HuH-7 (cell line): ENCODE results near the gene AMH.
"Not testable (repeated sequence)": the region's sequence is repeated elsewhere in the genome, so short reads cannot be mapped to it uniquely, and the experiment has no call there.

Experiments used
- DNase-seq: peaks from one replicate; pipeline ENCODE4 v3.0.0; 2011; ENCODE audit warnings: low spot score

AMH gene

GRCh38 chr19:2270423-2271233 lies 21.5 kb downstream of the AMH start:
- peak; percentile 51 for DNase-seq

GRCh38 chr19:2271234-2272103 lies 22.3 kb downstream of the AMH start:
- DNase-seq = no peak

DNA sequence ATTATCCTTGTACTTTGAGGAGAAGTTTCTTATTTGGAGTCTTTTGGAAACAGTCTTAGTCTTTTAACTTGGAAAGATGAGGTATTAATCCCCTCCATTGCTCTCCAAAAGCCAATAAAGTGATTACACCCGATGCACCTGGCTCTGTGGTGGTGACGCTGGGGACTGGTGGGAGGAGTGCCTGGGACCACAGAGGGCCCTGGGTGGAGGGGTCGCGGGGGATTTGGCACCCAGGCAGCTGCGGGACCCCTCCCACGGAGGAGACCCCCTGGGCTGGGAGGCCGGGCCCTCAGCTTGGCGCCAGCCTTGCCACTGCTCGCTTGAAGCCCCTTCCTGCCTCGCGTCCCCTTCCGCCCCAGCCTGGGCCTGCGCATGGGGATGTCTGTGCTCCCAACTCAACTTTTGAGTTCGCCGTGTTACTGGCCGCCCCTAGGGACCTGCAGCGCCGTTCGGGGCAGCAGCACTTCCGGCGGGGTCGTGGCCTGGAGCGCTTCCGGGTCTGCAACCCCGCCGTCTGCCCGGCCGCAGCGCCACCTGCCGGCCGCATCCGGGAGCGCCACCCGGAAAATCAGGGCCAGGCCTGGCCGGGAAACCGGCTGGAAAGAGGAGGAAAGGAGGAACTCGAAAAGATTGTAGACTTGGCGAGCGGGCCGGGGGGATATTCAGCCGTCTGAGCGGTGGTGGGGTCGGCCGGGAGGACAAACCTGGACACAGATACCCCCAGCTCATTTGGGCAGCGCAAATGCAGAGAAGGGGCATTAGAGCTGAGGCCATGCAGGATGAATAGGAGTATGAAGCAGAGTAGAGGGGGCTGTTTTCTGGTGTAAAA lies 24.4 kb downstream of the AMH start:
- DNase-seq = peak; percentile 88

DNA sequence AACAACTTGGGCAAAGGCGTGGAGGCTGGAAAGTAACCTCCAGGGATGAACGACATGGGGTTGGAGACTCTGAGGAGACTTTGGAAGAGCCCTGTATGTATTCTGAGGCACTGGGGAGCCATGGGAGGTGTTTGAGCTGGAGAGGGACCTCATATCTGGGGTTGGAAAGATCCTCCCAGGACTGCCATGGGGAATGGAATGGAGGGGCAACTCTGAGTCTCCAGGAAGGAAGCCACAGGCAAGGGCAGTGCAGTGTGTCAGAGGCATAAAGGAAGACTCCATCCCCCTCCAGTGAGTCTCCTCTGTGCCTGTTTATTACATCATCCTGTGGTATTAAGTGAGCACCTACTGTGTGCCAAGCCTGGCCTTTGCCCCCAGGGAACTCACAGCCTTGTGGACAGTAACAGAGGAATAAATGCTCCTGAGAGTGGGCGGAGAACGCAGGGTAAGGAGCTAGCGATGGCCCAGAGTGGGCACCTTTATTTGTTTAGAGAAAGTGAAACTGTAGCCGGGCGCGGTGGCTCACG lies 25.1 kb downstream of the AMH start:
- no peak for DNase-seq

GRCh38 chr19:2274931-2275535 lies 25.9 kb downstream of the AMH start:
- DNase-seq = peak; percentile 79

GRCh38 chr19:2275588-2276428 lies 26.7 kb downstream of the AMH start:
- DNase-seq = no peak

DNA sequence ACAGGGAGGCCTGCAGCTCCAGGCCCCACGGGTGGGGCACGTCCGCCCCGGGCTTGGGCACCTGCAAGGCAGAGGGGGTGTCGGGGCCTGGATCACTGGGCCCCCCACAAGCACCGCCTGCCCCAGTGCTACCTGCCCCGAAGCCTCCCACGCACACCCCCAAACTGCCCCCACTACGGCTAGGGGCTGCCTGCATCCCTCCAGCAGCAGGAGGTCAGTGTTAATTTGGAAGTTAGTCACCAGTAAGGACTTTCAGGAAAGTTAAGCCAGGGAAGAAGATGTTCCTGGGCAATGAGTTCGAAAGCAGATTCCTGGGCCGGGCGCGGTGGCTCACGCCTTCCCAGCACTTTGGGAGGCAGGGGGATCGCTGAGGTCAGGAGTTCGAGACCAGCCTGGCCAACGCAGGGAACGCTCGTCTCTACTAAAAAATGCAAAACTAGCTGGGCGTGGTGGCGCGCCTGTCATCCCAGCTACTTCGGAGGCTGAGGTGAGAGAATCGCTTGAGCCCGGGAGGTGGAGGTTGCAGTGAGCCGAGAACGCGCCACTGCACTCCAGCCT lies 27.4 kb downstream of the AMH start:
- DNase-seq = no peak

- no peak for DNase-seq
These were observed 28.0 kb downstream of the AMH start for GRCh38 chr19:2277138-2277537.

DNA sequence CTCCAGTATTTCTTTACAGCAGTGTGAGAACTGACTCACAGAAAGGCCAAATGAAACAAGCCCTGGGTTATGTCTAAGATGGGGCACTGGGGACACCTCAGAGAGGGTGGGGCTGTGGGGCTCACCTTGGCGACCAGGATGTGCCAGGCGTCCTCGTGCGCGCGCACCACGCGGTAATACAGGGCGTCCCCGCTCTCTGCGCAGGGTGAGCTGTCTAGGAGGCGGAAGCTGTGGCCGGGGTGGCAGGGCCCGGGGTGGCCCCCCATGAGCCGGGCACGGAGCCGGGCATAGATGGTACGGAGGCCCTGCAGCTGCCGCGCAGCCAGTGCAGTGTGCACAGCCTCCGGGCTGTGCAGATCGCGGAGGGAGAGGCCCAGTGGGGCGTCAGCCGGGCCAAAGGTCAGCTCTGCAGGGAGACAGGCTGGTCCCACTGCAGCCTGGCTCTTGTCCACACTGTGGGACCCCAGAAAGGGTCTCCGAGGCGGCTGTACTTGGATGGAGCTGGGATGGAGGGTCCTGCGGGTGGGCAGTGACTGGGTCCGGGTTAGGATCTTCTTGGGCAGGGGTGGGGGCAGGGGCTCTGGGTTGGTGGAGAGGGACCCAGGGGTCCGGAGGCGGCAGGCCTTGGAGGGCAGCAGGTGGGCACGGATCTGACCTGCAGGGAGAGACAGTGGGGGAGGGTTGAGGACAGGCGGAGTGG lies 29.5 kb downstream of the AMH start:
- DNase-seq = no peak

- DNase-seq = no peak
These were observed 31.6 kb downstream of the AMH start for GRCh38 chr19:2280633-2281264.

- DNase-seq = not testable (repeated sequence)
These were observed 32.3 kb downstream of the AMH start for GRCh38 chr19:2281265-2282061.

DNA sequence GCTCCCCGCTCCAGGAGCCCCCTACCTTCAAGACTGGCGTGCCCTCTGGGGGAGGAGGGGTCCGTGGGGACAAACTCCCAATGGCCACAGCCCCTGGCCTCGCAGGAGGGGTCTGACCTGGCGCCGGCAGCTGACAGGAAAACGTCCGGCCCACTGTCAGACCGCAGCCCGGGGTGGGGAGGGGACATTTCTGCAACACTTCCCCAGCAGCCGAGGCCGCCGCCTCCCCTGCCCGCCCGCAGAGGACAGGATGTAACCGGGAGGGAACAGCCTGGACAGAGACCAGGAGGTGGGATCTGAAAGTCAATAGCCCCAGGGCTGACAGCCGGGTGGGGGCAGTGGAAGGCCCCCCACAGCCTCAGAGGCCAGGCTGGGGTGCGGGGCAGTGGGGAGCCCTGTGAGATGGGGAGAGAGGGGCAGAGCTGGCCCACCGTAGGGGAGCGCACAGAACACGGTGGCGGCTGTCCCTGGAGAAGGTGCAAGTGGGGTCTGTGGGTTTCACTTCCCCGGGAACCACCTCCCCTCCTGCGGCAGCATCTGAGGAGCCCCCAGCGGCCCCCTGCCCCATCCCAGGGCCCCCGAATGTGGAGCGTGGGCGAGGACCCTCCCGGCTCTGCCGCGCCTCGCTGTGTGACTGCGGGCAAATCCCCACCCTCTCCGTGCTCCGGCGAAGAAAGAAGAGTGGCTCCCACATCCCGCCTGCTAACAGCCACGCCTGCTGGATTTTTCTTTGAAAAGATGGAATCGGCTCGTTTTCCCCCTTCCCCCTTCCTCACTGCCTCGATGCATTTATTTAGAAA lies 33.1 kb downstream of the AMH start, which contains the start of gene PEAK3:
PEAK3 (minus strand) TSS at position 114 of the 800 bp plus-strand sequence. CDS start 1,244 bp downstream, outside the sequence.
- DNase-seq = no peak

- no peak for DNase-seq
These were observed 33.7 kb downstream of the AMH start for GRCh38 chr19:2282862-2283237.

DNA sequence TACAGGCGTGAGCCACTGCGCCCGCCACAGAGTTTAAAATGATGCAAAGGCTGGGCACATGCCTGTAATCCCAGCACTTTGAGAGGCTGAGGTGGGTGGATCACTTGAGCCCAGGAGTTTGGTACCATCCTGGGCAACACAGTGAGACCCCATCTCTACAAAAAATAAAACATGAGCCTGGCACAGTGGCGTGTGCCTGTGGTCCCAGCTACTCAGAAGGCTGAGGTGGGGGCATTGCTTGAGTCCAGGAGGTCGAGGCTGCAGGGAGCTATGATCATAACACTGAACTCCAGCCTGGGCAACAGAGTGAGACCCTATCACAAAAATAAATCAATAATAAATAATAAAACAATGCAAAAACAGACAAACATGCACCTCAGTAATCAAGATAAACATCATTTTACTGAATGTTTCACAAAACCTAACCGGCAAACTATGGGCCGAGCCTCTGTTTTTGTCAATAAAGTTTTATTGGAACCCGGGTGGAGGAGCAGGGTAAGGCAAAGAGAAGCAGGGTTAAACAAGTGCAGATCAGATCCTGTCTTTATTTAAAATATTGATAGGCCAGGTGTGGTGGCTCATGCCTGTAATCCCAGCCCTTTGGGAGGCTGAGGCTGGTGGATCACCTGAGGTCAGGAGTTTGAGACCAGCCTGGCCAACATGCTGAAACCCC lies 34.8 kb downstream of the AMH start:
- no peak for DNase-seq

- no peak for DNase-seq
These were observed 37.4 kb downstream of the AMH start for GRCh38 chr19:2286402-2287140.
